Activated B cell treated with CpG ODN at 0.5 μM for 24 hours (primary cell): ENCODE measurements around the gene CCL27. TPM values are rescaled to one million over a fixed set of nuclear protein-coding genes. Genes with fewer than 3 reads are reported as not detected.
A peak's percentile ranks its signal among the peaks of the same experiment; 100 is the strongest.

ENCODE experiments used
- ATAC-seq: fragments of 200-7000 bp; cut with Tn5 transposase; one replicate; pipeline ENCODE4 v1.10.0; 2021; ENCODE audit warnings: low read depth, mild to moderate bottlenecking, moderate library complexity
- CTCF ChIA-PET: fragments of 350-600 bp; sonication (Branson Sonifier 250); formaldehyde crosslinking; loops from one replicate; lab custom pipeline; 2021; ENCODE audit warnings: antibody characterized with exemption; lab: Charles Lee
- POLR2A ChIA-PET: fragments of 350-600 bp; sonication (Branson Sonifier 250); formaldehyde crosslinking; loops from one replicate; lab custom pipeline; 2021; ENCODE audit warnings: antibody characterized with exemption; lab: Charles Lee
- DNase-seq: peaks from one replicate; pipeline ENCODE4 v3.0.0; 2022
- H3K27ac Mint-ChIP-seq: one replicate; pipeline ENCODE4 v1.8.0; 2020; ENCODE audit warnings: mixed read lengths
- H3K27me3 Mint-ChIP-seq: one replicate; pipeline ENCODE4 v1.8.0; 2021; ENCODE audit warnings: mixed read lengths
- H3K36me3 Mint-ChIP-seq: one replicate; pipeline ENCODE4 v1.8.0; 2021; ENCODE audit warnings: low read depth, mixed read lengths
- H3K4me1 Mint-ChIP-seq: one replicate; pipeline ENCODE4 v1.8.0; 2021; ENCODE audit warnings: mixed read lengths
- H3K4me3 Mint-ChIP-seq: one replicate; pipeline ENCODE4 v1.8.0; 2020; ENCODE audit warnings: mild to moderate bottlenecking, mixed read lengths
- H3K9me3 Mint-ChIP-seq: one replicate; pipeline ENCODE4 v1.8.0; 2020; ENCODE audit warnings: mixed read lengths
- intact Hi-C: fragments of 100-400 bp; cut with micrococcal nuclease; formaldehyde crosslinking; loops from one replicate; pipeline ENCODE4 v1.15.1; 2024
- total RNA-seq: library from RNA; stranded (reverse); gene quantifications from 2 replicates; pipeline ENCODE4 v1.2.3, GENCODE V29; 2022
- TF ChIP-seq, protein P1 (sequence below): fragments of 200-600 bp; IDR thresholded peaks from one replicate; pipeline ENCODE4 v1.8.0; 2022; ENCODE audit warnings: antibody characterized with exemption, mild to moderate bottlenecking

CCL27 gene
- total RNA-seq, 1 donor from 2014 or later = not detected

GRCh38 chr9:34671307-34671706, 8.8 kb upstream of the CCL27 start:
- no peak overlapping the region for H3K27ac Mint-ChIP-seq
- ChIA-PET CTCF (no interaction called here), POLR2A (no interaction called here)
- H3K36me3 Mint-ChIP-seq = peaks cover 4% of the 10 kb centered on the region
- peaks cover 15% of the 10 kb centered on the region for H3K9me3 Mint-ChIP-seq
- no peaks in the 10 kb centered on the region for H3K4me1 Mint-ChIP-seq
- no peak for DNase-seq
- H3K27me3 Mint-ChIP-seq = no peaks in the 10 kb centered on the region
- no peak for ATAC-seq
- intact Hi-C loops = no loop called here
- no peak overlapping the region for H3K4me3 Mint-ChIP-seq
- TF ChIP-seq, protein P1, sequence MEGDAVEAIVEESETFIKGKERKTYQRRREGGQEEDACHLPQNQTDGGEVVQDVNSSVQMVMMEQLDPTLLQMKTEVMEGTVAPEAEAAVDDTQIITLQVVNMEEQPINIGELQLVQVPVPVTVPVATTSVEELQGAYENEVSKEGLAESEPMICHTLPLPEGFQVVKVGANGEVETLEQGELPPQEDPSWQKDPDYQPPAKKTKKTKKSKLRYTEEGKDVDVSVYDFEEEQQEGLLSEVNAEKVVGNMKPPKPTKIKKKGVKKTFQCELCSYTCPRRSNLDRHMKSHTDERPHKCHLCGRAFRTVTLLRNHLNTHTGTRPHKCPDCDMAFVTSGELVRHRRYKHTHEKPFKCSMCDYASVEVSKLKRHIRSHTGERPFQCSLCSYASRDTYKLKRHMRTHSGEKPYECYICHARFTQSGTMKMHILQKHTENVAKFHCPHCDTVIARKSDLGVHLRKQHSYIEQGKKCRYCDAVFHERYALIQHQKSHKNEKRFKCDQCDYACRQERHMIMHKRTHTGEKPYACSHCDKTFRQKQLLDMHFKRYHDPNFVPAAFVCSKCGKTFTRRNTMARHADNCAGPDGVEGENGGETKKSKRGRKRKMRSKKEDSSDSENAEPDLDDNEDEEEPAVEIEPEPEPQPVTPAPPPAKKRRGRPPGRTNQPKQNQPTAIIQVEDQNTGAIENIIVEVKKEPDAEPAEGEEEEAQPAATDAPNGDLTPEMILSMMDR = no peak

DNA sequence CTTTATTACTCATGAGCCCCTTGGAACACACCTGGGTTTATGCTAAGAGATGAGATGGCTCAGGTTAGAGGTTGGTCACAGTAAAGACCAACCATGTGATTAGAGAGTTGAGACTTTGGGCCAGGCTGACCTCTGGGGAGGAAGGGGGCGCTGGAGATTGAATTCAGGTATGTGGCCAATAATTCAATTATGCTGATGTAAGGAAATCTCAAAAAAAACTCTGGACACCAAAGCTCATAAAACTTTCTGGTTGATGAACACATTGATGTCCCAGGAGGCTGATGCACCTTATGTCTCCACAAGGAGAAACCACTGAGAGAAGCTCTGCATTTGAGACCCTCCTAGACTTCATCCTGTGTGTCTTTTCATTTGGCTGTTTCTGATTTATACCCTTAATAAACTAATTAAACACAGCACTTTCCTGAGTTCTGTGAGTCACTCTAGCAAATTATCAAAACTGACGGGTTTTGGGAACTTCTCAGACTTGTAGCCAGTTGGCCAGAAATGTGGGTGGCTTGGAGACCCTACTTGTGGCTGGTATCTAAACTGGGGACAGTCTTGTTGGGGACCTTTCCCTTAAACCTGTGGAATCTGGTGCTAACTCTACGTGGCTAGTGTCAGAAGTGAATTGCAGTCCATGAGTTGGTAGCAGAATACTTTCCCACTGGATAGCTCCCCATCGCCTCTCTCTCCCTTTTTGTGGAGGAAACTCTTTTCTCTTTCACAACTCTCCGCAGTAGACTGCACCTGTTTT, 7.5 kb upstream of the CCL27 start:
- intact Hi-C loops = loop anchor here (10.0 kb wide), 1 partner anchor 1065 kb away; the partner anchor contains the start of genes CREB3 and TLN1
- POLR2A ChIA-PET = no interaction called here
- Mint-ChIP-seq H3K27me3 (no peaks in the 10 kb centered on the region), H3K9me3 (peaks cover 15% of the 10 kb centered on the region), H3K36me3 (peaks cover 4% of the 10 kb centered on the region), H3K27ac (no peak overlapping the region), H3K4me1 (peaks cover 2% of the 10 kb centered on the region), H3K4me3 (no peak overlapping the region)
- TF ChIP-seq, protein P1 = no peak
- no peak for DNase-seq
- CTCF ChIA-PET = no interaction called here
- ATAC-seq = no peak

DNA sequence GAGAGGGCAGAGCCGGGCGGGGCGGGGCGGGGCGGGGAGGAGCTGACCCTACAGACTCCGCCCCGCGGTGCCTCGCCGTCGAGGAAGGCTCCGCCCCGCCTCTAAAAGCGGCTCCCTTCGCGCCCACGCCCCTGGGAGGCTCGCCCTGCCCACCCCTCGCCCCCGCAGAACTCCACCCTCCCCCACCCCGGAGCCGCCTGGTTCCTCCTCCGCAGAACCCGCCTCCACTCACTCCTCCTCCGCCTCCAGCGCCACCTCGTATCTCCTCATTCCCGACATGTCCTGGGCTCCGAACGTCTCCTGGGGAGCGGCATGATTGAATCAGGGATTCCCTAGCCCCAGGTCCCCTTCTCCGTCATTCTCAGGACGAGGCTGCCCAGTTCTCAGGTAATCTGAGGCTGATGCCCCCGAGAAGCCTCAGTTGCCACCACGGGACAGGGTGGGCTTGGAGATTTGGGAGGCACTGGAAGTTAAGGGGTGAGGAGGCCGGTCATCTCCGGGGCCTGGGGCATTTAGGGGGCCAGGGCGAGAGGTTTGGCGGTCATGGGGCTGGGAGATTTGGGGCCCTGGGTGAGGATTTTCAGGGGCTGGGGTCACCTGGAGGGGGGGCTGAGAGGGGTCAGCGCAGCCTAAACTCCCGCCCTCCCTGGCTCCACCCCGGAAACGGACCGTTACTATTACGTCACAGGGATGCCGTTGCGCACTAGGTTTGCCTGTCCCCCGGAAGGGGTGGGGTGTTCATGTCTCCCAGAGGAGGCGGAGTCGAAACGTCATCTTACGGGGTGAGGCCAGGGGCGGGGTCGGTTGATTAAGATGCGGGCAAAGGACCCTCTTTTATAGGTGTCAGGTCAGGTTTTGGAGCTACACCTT, 3.2 kb upstream of the CCL27 start:
- peaks cover 4% of the 10 kb centered on the region for H3K36me3 Mint-ChIP-seq
- no peaks in the 10 kb centered on the region for H3K27me3 Mint-ChIP-seq
- peak overlapping the region; percentile 87 for H3K27ac Mint-ChIP-seq
- TF ChIP-seq, protein P1 = no peak
- DNase-seq (peak; percentile 75), ATAC-seq (peak; percentile 90)
- ChIA-PET POLR2A (interaction anchor here (0.6 to 2.2 kb wide), 10 partner anchors 9 to 848 kb away, joined by 3 to 19 read pairs (median 4); partner anchors contain the start of genes DNAI1, FAM219A, GALT and IL11RA), CTCF (interaction anchor here (1.0 to 3.9 kb wide), 5 partner anchors 18 to 53 kb away, joined by 3 to 14 read pairs (median 5); partner anchors contain the start of genes GALT and RPP25L)
- H3K4me3 Mint-ChIP-seq = peak overlapping the region; percentile 88
- intact Hi-C loops = loop anchor here (1.0 to 10.0 kb wide), 11 partner anchors 19 to 1069 kb away; partner anchors contain the start of genes CREB3, DCTN3, DNAI1 and DNAJB5
- H3K4me1 Mint-ChIP-seq = peaks cover 11% of the 10 kb centered on the region
- peaks cover 15% of the 10 kb centered on the region for H3K9me3 Mint-ChIP-seq

- ATAC-seq (peak; percentile 12), DNase-seq (no peak)
- intact Hi-C loops = loop anchor here (1.0 to 10.0 kb wide), 9 partner anchors 19 to 1070 kb away; partner anchors contain the start of genes CREB3, DCTN3, DNAI1 and FAM219A
Measured at GRCh38 chr9:34665067-34665380, 2.6 kb upstream of the CCL27 start.

More at GRCh38 chr9:34665067-34665380, 2.6 kb upstream of the CCL27 start:
- POLR2A ChIA-PET = interaction anchor here (0.5 to 2.2 kb wide), 11 partner anchors 9 to 987 kb away, joined by 3 to 19 read pairs (median 4); partner anchors contain the start of genes DNAI1, FAM219A, GALT and IL11RA
- CTCF ChIA-PET = interaction anchor here (1.0 to 3.9 kb wide), 5 partner anchors 18 to 53 kb away, joined by 3 to 14 read pairs (median 5); partner anchors contain the start of genes GALT and RPP25L
- Mint-ChIP-seq H3K27ac (peak overlapping the region; percentile 62), H3K27me3 (no peaks in the 10 kb centered on the region), H3K9me3 (peaks cover 9% of the 10 kb centered on the region), H3K4me1 (peaks cover 11% of the 10 kb centered on the region), H3K4me3 (peak overlapping the region; percentile 88), H3K36me3 (peaks cover 4% of the 10 kb centered on the region)
- TF ChIP-seq, protein P1 = no peak
